Ectodermal cell (in vitro differentiated cells): ENCODE measurements around the gene LUC7L2.
"Not testable (repeated sequence)": the region's sequence is repeated elsewhere in the genome, so short reads cannot be mapped to it uniquely, and the experiment has no call there.

Experiments
- H3K27ac ChIP-seq: 2 replicates; pipeline ENCODE4 v1.7.0; 2013; ENCODE audit warnings: mild to moderate bottlenecking, low read depth, low read length; ENCODE audit not compliant: insufficient read depth, poor library complexity, severe bottlenecking
- H3K27me3 ChIP-seq: 2 replicates; pipeline ENCODE4 v1.7.0; 2013; ENCODE audit warnings: mild to moderate bottlenecking, low read length; ENCODE audit not compliant: insufficient read depth, control insufficient read depth, poor library complexity, severe bottlenecking
- H3K36me3 ChIP-seq: one replicate; pipeline ENCODE4 v1.7.0; 2013; ENCODE audit warnings: low read length; ENCODE audit not compliant: control insufficient read depth, insufficient read depth
- H3K4me1 ChIP-seq: one replicate; pipeline ENCODE4 v1.7.0; 2013; ENCODE audit warnings: low read length; ENCODE audit not compliant: control insufficient read depth, insufficient read depth
- H3K4me3 ChIP-seq: 2 replicates; pipeline ENCODE4 v1.7.0; 2013; ENCODE audit warnings: low read depth, low read length, control low read depth; ENCODE audit not compliant: insufficient read depth
- H3K9me3 ChIP-seq: 2 replicates; pipeline ENCODE4 v1.7.0; 2013; ENCODE audit warnings: mild to moderate bottlenecking, low read length, moderate library complexity; ENCODE audit not compliant: control insufficient read depth
- WGBS, 2 experiments: methylation state at CpG; one replicate each; pipeline ENCODE4 v1.1.7; 2013; ENCODE audit warnings: missing lambda C conversion rate in 2 of 2; 5-methylcytosine and 5-hydroxymethylcytosine counted together

LUC7L2 gene

DNA sequence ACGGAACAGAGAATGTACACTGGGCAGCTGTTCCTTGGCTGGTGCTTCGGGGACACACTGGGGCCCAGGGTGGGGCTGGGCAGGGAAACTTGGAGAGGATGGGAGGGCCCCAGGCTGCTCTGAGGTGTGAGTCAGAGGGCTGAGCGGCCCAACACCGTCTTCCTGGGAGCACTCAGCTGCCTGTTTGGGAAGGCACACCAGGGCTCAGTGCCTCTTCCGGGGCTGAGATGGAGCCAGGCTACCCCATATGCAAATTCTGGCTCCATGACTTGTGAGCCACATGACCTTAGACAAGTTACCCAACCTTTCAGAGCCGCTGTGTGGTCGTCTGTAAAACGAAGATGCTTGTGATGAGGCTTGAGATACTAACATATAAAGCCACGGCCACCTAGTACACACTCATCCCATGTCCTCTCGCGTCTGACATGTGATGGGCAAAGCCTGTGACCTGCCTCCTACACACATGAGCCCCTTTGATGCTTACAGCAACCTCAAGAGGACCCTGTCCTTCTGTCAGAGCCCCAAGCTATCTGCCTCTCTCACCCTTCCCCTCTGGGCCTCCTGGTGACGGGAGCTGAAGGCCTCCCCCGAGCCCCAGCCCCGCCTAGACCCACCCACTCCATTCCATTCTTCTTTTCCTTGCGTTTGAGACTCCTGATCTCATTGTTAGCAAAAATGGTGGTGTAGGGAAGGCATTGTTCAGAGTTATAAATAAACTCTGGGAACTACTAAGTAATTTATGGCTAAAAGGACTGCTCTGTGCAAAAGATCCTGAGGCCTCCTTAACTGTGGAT lies 97.7 kb downstream of the LUC7L2 start:
- Histone ChIP-seq H3K9me3 (no peaks in the 10 kb centered on the region), H3K4me3 (no peak overlapping the region), H3K4me1 (peaks cover 14% of the 10 kb centered on the region), H3K27me3 (no peaks in the 10 kb centered on the region), H3K36me3 (no peaks in the 10 kb centered on the region), H3K27ac (no peak overlapping the region)
- 79 to 85% methylated on average over 14 of the region's 15 CpGs for WGBS, 2 experiments

DNA sequence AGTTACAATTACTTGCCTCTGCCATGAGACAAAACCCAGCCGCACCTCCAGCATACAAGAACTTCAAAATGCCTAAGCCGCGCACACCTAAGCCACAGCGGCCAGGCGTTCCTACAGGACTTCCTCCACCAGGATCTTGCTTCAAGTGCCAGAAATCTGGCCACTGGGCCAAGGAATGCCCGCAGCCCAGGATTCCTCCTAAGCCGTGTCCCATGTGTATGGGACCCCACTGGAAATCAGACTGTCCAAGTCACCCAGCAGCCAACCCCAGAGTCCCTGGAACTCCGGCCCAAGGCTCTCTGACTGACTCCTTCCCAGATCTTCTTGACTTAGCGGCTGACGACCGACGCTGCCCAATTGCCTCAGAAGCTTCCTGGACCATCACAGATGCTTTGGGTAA lies 103.7 kb downstream of the LUC7L2 start:
- not testable (repeated sequence) for H3K9me3 ChIP-seq, H3K36me3 ChIP-seq, H3K4me3 ChIP-seq, H3K4me1 ChIP-seq, H3K27me3 ChIP-seq, H3K27ac ChIP-seq
- WGBS, 2 experiments: 90 to 93% methylated on average over 12 of the region's 12 CpGs

DNA sequence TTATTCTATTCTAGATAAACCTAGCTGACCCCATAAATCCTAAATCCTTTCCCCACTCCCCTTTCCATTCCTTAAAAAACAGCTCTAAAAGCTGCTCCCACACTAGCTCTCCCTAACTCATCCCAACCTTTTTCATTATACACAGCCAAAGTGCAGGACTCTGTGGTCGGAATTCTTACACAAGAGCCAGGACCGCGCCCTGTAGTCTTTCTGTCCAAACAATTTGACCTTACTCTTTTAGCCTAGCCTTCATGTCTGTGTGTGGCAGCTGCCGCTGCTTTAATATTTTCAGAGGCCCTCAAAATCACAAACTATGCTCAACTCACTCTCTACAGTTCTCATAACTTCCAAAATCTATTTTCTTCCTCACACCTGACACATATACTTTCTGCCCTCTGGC lies 104.8 kb downstream of the LUC7L2 start:
- H3K27ac ChIP-seq, H3K27me3 ChIP-seq, H3K4me3 ChIP-seq, H3K9me3 ChIP-seq, H3K36me3 ChIP-seq, H3K4me1 ChIP-seq: not testable (repeated sequence)
- WGBS, 2 experiments: 95 to 96% methylated on average over 4 of the region's 4 CpGs

DNA sequence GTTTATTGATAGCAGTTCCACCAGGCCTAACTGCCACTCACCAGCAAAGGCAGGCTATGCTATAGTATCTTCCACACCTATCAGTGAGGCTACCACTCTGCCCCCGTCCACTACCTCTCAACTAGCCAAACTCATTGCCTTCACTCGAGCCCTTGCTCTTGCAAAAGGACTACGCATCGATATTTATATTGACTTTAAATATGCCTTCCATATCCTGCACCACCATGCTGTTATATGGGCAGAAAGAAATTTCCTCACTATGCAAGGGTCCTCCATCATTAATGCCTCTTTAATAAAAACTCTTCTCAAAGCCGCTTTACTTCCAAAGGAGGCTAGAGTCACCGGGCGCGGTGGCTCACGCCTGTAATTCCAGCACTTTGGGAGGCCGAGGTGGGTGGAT lies 105.4 kb downstream of the LUC7L2 start:
- not testable (repeated sequence) for H3K9me3 ChIP-seq, H3K4me1 ChIP-seq, H3K4me3 ChIP-seq, H3K27ac ChIP-seq, H3K27me3 ChIP-seq, H3K36me3 ChIP-seq
- 93 to 96% methylated on average over 10 of the region's 10 CpGs for WGBS, 2 experiments

DNA sequence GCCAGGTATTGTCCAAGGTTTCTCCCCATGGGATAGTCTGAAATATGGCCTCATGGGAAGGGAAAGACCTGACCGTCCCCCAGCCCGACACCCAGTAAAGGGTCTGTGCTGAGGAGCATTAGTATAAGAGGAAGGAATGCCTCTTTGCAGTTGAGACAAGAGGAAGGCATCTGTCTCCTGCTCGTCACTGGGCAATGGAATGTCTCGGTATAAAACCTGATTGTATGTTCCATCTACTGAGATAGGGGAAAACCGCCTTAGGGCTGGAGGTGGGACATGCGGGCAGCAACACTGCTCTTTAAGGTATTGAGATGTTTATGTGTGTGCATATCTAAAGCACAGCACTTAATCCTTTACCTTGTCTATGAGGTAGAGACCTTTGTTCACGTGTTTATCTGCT lies 108.0 kb downstream of the LUC7L2 start:
- not testable (repeated sequence) for H3K4me1 ChIP-seq

DNA sequence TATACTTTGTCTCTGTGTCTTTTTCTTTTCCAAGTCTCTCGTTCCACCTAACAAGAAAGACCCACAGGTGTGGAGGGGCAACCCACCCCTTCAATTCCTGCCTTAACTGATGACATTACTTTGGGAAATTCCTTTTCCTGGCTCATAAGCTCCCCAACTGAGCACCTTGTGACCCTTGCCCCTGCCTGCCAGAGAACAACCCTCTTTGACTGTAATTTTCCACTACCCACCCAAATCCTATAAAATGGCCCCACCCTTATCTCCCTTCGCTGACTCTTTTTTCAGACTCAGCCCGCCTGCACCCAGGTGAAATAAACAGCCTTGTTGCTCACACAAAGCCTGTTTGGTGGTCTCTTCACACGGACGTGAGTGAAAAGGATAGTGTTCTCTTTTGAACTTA lies 108.6 kb downstream of the LUC7L2 start:
- 91 to 94% methylated on average over 3 to 5 of the region's 5 CpGs for WGBS, 2 experiments
- not testable (repeated sequence) for H3K4me1 ChIP-seq, H3K36me3 ChIP-seq, H3K27ac ChIP-seq, H3K27me3 ChIP-seq, H3K4me3 ChIP-seq, H3K9me3 ChIP-seq

More for the DNA sequence above, 108.0 kb downstream of the LUC7L2 start:
- not testable (repeated sequence) for H3K27me3 ChIP-seq, H3K36me3 ChIP-seq, H3K27ac ChIP-seq, H3K4me3 ChIP-seq, H3K9me3 ChIP-seq
- WGBS, 2 experiments: 62 to 76% methylated on average over 5 to 7 of the region's 7 CpGs

DNA sequence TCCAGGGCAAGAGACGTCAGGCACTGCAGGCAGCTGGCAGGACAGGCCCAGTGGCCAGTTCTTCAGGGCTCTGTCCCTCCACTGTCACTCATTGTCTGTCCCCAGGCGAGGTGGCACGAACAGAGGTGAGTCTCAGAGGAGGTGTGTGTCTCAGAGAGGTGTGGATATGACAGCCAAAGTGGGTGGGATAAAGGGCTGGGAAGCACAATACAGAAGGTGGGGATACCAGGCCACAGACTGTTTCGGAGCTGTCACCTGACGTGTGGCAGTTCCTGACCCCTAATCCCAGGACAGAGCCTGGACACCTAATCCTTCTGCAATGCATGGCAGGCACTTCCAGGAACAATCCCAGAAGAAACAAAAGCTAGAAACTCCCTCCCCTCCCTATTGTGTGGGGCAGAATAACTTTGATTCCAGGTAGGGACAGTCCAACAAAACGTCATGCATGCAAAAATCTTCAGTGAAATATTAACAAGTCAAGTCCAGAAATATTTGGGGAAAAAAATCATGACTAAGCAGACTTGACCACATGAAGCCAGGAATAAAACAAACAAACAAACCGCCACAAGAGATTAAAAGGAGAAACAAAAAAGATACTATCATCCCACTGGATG lies 112.2 kb downstream of the LUC7L2 start:
- Histone ChIP-seq H3K4me1 (no peaks in the 10 kb centered on the region), H3K9me3 (no peaks in the 10 kb centered on the region), H3K27me3 (no peaks in the 10 kb centered on the region), H3K27ac (no peak overlapping the region), H3K4me3 (no peak overlapping the region), H3K36me3 (no peaks in the 10 kb centered on the region)
- WGBS, 2 experiments: 77 to 80% methylated on average over 7 of the region's 7 CpGs
